ENCODE data around the gene LRRC36. TPM values are rescaled to one million over a fixed set of nuclear protein-coding genes. Genes with fewer than 3 reads are reported as not detected.

The LRRC36 gene
- total RNA-seq, 1 experiment from 2014 or later: not detected

DNA sequence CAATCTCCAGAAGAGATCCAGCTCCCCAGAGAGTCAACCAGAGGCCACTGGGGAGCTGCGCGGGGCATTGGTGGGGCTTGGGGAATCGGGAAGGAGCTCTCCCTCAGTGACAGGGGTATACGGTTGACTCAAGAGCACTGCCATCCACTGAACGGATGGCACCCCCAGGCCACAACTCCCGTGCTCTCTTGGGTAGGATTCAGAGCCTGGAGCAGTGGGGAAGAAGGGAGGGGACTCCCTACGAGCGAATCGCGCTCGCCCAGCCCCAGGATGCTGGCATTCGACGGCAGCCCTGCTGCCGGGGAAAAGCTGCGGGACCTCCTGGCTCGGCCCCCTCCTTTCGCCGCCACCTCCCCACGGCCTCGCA is 67.2 kb downstream of the LRRC36 start:
- no peak overlapping the region for H3K27ac ChIP-seq
- H3K79me2 ChIP-seq (ENCODE audit: low read depth): no peaks in the 10 kb centered on the region
- H4K20me1 ChIP-seq (ENCODE audit: insufficient read depth): no peaks in the 10 kb centered on the region
- peaks cover 17% of the 10 kb centered on the region for H3K4me1 ChIP-seq (replicated peaks; ENCODE audit: insufficient read depth)
- H3K9me2 ChIP-seq (ENCODE audit: insufficient read depth): no peaks in the 10 kb centered on the region
- no peak overlapping the region for H3K4me3 ChIP-seq
- H2AFZ ChIP-seq: no peak overlapping the region
- intact Hi-C loops (cut with micrococcal nuclease; ENCODE audit: unreplicated experiment): loop anchor here (10.0 kb wide), 1 partner anchor 199 kb away; the partner anchor contains the start of genes E2F4, ELMO3 and EXOC3L1
- ChIA-PET POLR2A (ENCODE audit: unreplicated experiment) (interaction anchor here (0.6 kb wide), 1 partner anchor 42 kb away, joined by 8 read pairs; no protein-coding TSS in a partner anchor), CTCF (interaction anchor here (0.7 to 1.1 kb wide), 2 partner anchors 20 to 134 kb away, joined by 4 to 19 read pairs; no protein-coding TSS in a partner anchor)
- no peaks in the 10 kb centered on the region for H3K36me3 ChIP-seq (ENCODE audit: low read depth)
- no peak for DNase-seq
- peak overlapping the region; percentile 50 for H3K4me2 ChIP-seq
- no peaks in the 10 kb centered on the region for H3K9me3 ChIP-seq (ENCODE audit: insufficient read depth, low read depth)
- peaks cover 13% of the 10 kb centered on the region for H3F3A ChIP-seq (ENCODE audit: insufficient read depth, low read depth)
- H3K27me3 ChIP-seq (ENCODE audit: insufficient read depth, low read depth): no peaks in the 10 kb centered on the region
- TF ChIP-seq EZH2 (IDR thresholded peaks at IDR 0.05; ENCODE audit: low read depth) (no peak), CTCF (conservative IDR thresholded peaks at IDR 0.05) (no peak)
- no TSS peak for BruUV-seq (replicated peaks)

GRCh38 chr16:67394155-67395104 is 67.8 kb downstream of the LRRC36 start:
- Histone ChIP-seq H3F3A (ENCODE audit: insufficient read depth, low read depth) (peaks cover 13% of the 10 kb centered on the region), H3K27ac (no peak overlapping the region), H3K9me2 (ENCODE audit: insufficient read depth) (no peaks in the 10 kb centered on the region), H3K4me2 (no peak overlapping the region), H4K20me1 (ENCODE audit: insufficient read depth) (no peaks in the 10 kb centered on the region), H3K27me3 (ENCODE audit: insufficient read depth, low read depth) (no peaks in the 10 kb centered on the region), H3K79me2 (ENCODE audit: low read depth) (no peaks in the 10 kb centered on the region), H3K9me3 (ENCODE audit: insufficient read depth, low read depth) (no peaks in the 10 kb centered on the region), H3K36me3 (ENCODE audit: low read depth) (no peaks in the 10 kb centered on the region), H2AFZ (no peak overlapping the region), H3K4me3 (no peak overlapping the region), H3K4me1 (replicated peaks; ENCODE audit: insufficient read depth) (peaks cover 17% of the 10 kb centered on the region)
- no peak for TF ChIP-seq CTCF (conservative IDR thresholded peaks at IDR 0.05)
- no peak for TF ChIP-seq EZH2 (IDR thresholded peaks at IDR 0.05; ENCODE audit: low read depth)
- CTCF ChIA-PET: interaction anchor here (0.7 kb wide), 1 partner anchor 20 kb away, joined by 19 read pairs; no protein-coding TSS in a partner anchor
- POLR2A ChIA-PET (ENCODE audit: unreplicated experiment): interaction anchor here (0.6 kb wide), 2 partner anchors 41 to 55 kb away, joined by 3 to 8 read pairs; no protein-coding TSS in a partner anchor
- no peak for DNase-seq
- no TSS peak for BruUV-seq (replicated peaks)
- intact Hi-C loops (cut with micrococcal nuclease; ENCODE audit: unreplicated experiment): loop anchor here (5.0 to 10.0 kb wide), 2 partner anchors 117 to 200 kb away; partner anchors contain the start of genes E2F4, ELMO3, EXOC3L1 and PLEKHG4

DNA sequence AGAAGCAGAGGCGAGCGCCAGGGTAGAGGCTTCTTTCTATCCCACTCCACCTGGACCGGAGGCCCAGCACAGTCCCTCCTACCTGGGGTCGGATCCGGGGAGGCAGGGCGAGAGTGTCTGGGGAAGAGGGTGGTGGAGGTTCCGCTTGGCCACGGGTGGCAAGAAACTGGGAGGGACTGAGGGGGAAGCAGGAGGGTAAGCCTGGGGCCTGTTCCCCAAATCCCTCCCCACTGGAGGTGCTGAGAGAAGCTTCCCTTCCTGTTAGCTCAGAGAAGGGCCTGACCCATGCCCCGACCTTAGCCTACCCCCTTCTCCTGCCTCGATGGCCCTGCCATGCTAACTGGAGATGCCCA is 68.5 kb downstream of the LRRC36 start:
- Histone ChIP-seq H2AFZ (no peak overlapping the region), H3K9me2 (ENCODE audit: insufficient read depth) (no peaks in the 10 kb centered on the region), H3K27ac (no peak overlapping the region), H3K36me3 (ENCODE audit: low read depth) (no peaks in the 10 kb centered on the region), H3K9me3 (ENCODE audit: insufficient read depth, low read depth) (no peaks in the 10 kb centered on the region), H3K4me3 (no peak overlapping the region), H3K79me2 (ENCODE audit: low read depth) (no peaks in the 10 kb centered on the region), H4K20me1 (ENCODE audit: insufficient read depth) (no peaks in the 10 kb centered on the region), H3K27me3 (ENCODE audit: insufficient read depth, low read depth) (no peaks in the 10 kb centered on the region), H3K4me2 (no peak overlapping the region), H3K4me1 (replicated peaks; ENCODE audit: insufficient read depth) (peaks cover 17% of the 10 kb centered on the region), H3F3A (ENCODE audit: insufficient read depth, low read depth) (peaks cover 13% of the 10 kb centered on the region)
- ChIA-PET CTCF (no interaction called here), POLR2A (ENCODE audit: unreplicated experiment) (interaction anchor here (0.6 kb wide), 1 partner anchor 55 kb away, joined by 3 read pairs; no protein-coding TSS in a partner anchor)
- BruUV-seq (replicated peaks): no TSS peak
- no peak for TF ChIP-seq CTCF (conservative IDR thresholded peaks at IDR 0.05)
- no peak for TF ChIP-seq EZH2 (IDR thresholded peaks at IDR 0.05; ENCODE audit: low read depth)
- intact Hi-C loops (cut with micrococcal nuclease; ENCODE audit: unreplicated experiment): loop anchor here (5.0 to 10.0 kb wide), 2 partner anchors 118 to 200 kb away; partner anchors contain the start of genes E2F4, ELMO3, EXOC3L1 and PLEKHG4
- no peak for DNase-seq
